Left cardiac atrium (tissue), 4 donors: ENCODE results near the gene INHBA. TPM values are rescaled to one million over a fixed set of nuclear protein-coding genes. Genes with fewer than 3 reads are reported as not detected.

ENCODE experiments used
- ATAC-seq, 2 donors: fragments of 200-7000 bp; cut with Tn5 transposase; one replicate each; pipeline ENCODE4 v1.9.1; 2020; ENCODE audit warnings: mild to moderate bottlenecking in 2 of 2, moderate library complexity in 2 of 2
- DNase-seq: peaks from one replicate; pipeline ENCODE4 v3.0.0-alpha.2; 2020
- intact Hi-C, 2 donors: fragments of 100-400 bp; cut with DNase I; formaldehyde crosslinking; loops; one replicate each; pipeline versions ENCODE4 v1.14.1 to v1.15.1; 2022 to 2023
- total RNA-seq, 2 donors: library from RNA; stranded (reverse); fragmentation: NEBNext Ultra II Directional; extraction: Animal tissue kit (Norgen Biotek cat#: 25700); gene quantifications; one replicate each; pipeline ENCODE4 v1.2.1, GENCODE V29; 2021
- donor health status: DM: no; HTN: yes; CAD: no.
- donor health status: DM: no; HTN: yes; CAD: no; lungs with severe emphysema.
- donor health status: DM: yes; HTN: yes; CAD: no.
- donor health status: Dilated cardiomyopathy.

INHBA gene
- total RNA-seq, 2 donors from 2014 or later, result 1.5 to 15.4 TPM

- no peak for ATAC-seq
- intact Hi-C loops, result no loop called here
- DNase-seq, result no peak
Measured at GRCh38 chr7:41716691-41717090, 13.8 kb upstream of the INHBA start.

- ATAC-seq (no peak), DNase-seq (no peak)
- intact Hi-C loops, result no loop called here
Measured at GRCh38 chr7:41715000-41715399, 12.1 kb upstream of the INHBA start.

GRCh38 chr7:41711283-41712064, 8.6 kb upstream of the INHBA start:
- DNase-seq (no peak), ATAC-seq (no peak)
- intact Hi-C loops, result no loop called here

GRCh38 chr7:41710838-41711237, 7.9 kb upstream of the INHBA start:
- no peak for DNase-seq
- intact Hi-C loops, result no loop called here
- no peak for ATAC-seq

GRCh38 chr7:41709621-41710020, 6.7 kb upstream of the INHBA start:
- DNase-seq, result no peak
- no peak for ATAC-seq
- intact Hi-C loops, result loop anchor here in 1 of 2 donors (5.0 kb wide), 1 partner anchor 1382 kb away; no protein-coding TSS in a partner anchor

- intact Hi-C loops, result loop anchor here in 1 of 2 donors (5.0 kb wide), 1 partner anchor 1381 kb away; no protein-coding TSS in a partner anchor
- DNase-seq, result no peak
- ATAC-seq, result no peak
Measured at GRCh38 chr7:41708581-41709358, 5.9 kb upstream of the INHBA start.

GRCh38 chr7:41706228-41706930, 3.5 kb upstream of the INHBA start:
- intact Hi-C loops, result loop anchor here in 1 of 2 donors (5.0 kb wide), 1 partner anchor 1379 kb away; no protein-coding TSS in a partner anchor
- ATAC-seq (no peak), DNase-seq (no peak)

- ATAC-seq (peak; percentile 94), DNase-seq (peak; percentile 87)
- intact Hi-C loops, result loop anchor here in 1 of 2 donors (5.0 kb wide), 1 partner anchor 1378 kb away; no protein-coding TSS in a partner anchor
Measured at GRCh38 chr7:41705109-41705901, 2.4 kb upstream of the INHBA start.

- intact Hi-C loops, result no loop called here
- ATAC-seq, result no peak
- no peak for DNase-seq
Measured at GRCh38 chr7:41701068-41701941, 1.6 kb downstream of the INHBA start.

- no peak for ATAC-seq
- intact Hi-C loops, result no loop called here
- DNase-seq, result no peak
Measured at GRCh38 chr7:41700044-41700471, 2.8 kb downstream of the INHBA start.

GRCh38 chr7:41699516-41699915, 3.4 kb downstream of the INHBA start:
- ATAC-seq, result peak in 1 of 2 donors; percentile 28
- intact Hi-C loops, result no loop called here
- DNase-seq, result no peak

- DNase-seq (no peak), ATAC-seq (no peak)
- intact Hi-C loops, result no loop called here
Measured at GRCh38 chr7:41698726-41699125, 4.2 kb downstream of the INHBA start.

GRCh38 chr7:41698114-41698513, 4.8 kb downstream of the INHBA start:
- ATAC-seq (no peak), DNase-seq (no peak)
- intact Hi-C loops, result no loop called here

- intact Hi-C loops, result no loop called here
- ATAC-seq, result peak; percentile 71 to 78
- DNase-seq, result peak; percentile 81
Measured at GRCh38 chr7:41696323-41696916, 6.5 kb downstream of the INHBA start.

GRCh38 chr7:41695661-41696322, 7.1 kb downstream of the INHBA start:
- intact Hi-C loops, result no loop called here
- ATAC-seq (peak in 1 of 2 donors; percentile 55), DNase-seq (no peak)

GRCh38 chr7:41694495-41694894, 8.4 kb downstream of the INHBA start:
- DNase-seq, result no peak
- intact Hi-C loops, result no loop called here
- ATAC-seq, result peak in 1 of 2 donors; percentile 22
